ENCODE results near the gene SLFN14.
A peak's percentile ranks its signal among the peaks of the same experiment; 100 is the strongest.
"Not testable (repeated sequence)": the region's sequence is repeated elsewhere in the genome, so short reads cannot be mapped to it uniquely, and the experiment has no call there.

Gene SLFN14

GRCh38 chr17:35560703-35561102 is at the start of gene SLFN14:
Gene SLFN14 (minus strand): TSS chr17:35560819. CDS start chr17:35558062, 2,757 bp downstream.
- no peak for DNase-seq

- no peak for DNase-seq
Observed at GRCh38 chr17:35609831-35610230, 49.2 kb upstream of the SLFN14 start.

- DNase-seq, result no peak
Observed at GRCh38 chr17:35607239-35607847, 46.7 kb upstream of the SLFN14 start.

GRCh38 chr17:35605678-35606077 is 45.1 kb upstream of the SLFN14 start:
- DNase-seq, result no peak

GRCh38 chr17:35603674-35604073 is 43.1 kb upstream of the SLFN14 start:
- no peak for DNase-seq

- DNase-seq, result no peak
Observed at GRCh38 chr17:35597604-35598003, 37.0 kb upstream of the SLFN14 start.

- no peak for DNase-seq
Observed at GRCh38 chr17:35596530-35597233, 36.1 kb upstream of the SLFN14 start.

- DNase-seq, result no peak
Observed at GRCh38 chr17:35596072-35596471, 35.5 kb upstream of the SLFN14 start.

GRCh38 chr17:35588196-35588920 is 27.7 kb upstream of the SLFN14 start:
- no peak for DNase-seq

- DNase-seq, result peak; percentile 88 to 93 (median 90)
Observed at GRCh38 chr17:35587074-35587961, 26.7 kb upstream of the SLFN14 start, which contains the start of gene AP2B1. Gene AP2B1 (plus strand): TSS chr17:35587322. CDS start chr17:35594031, 6,709 bp downstream.

GRCh38 chr17:35586569-35587073 is 26.0 kb upstream of the SLFN14 start:
- DNase-seq, result no peak

- no peak for DNase-seq
Observed at GRCh38 chr17:35584061-35584460, 23.4 kb upstream of the SLFN14 start.

- no peak for DNase-seq
Observed at GRCh38 chr17:35578929-35579432, 18.4 kb upstream of the SLFN14 start.

- DNase-seq, result peak; percentile 66 to 83 (median 75)
Observed at GRCh38 chr17:35578197-35578928, 17.7 kb upstream of the SLFN14 start, which contains the start of gene PEX12. Gene PEX12 (minus strand): TSS chr17:35578571. CDS start chr17:35578021, 550 bp downstream.

- no peak for DNase-seq
Observed at GRCh38 chr17:35577830-35578196, 17.2 kb upstream of the SLFN14 start.

- DNase-seq, result no peak
Observed at GRCh38 chr17:35575759-35576158, 15.1 kb upstream of the SLFN14 start.

GRCh38 chr17:35569405-35569804 is 8.8 kb upstream of the SLFN14 start:
- DNase-seq, result no peak

GRCh38 chr17:35568561-35568960 is 7.9 kb upstream of the SLFN14 start:
- peak in 2 of 4 experiments; percentile 2 to 9 for DNase-seq

GRCh38 chr17:35566968-35567367 is 6.3 kb upstream of the SLFN14 start:
- no peak for DNase-seq

GRCh38 chr17:35563181-35563580 is 2.6 kb upstream of the SLFN14 start:
- DNase-seq, result not testable (repeated sequence)

- no peak for DNase-seq
Observed at GRCh38 chr17:35559495-35560210, 966 bp downstream of the SLFN14 start.
